Activated CD8-positive, alpha-beta memory T cell treated with anti-CD3 and anti-CD28 coated beads, Interleukin-2, amount 50 U/mL, for 1 hour (primary cell): ENCODE results near the gene CTF1.

Experiments
- DNase-seq: peaks from one replicate; pipeline ENCODE4 v3.0.0-alpha.2; 2020; ENCODE audit errors: extremely low read depth

Gene CTF1

GRCh38 chr16:30910427-30911029 lies 14.1 kb downstream of the CTF1 start:
- no peak for DNase-seq

GRCh38 chr16:30912794-30913412 lies 16.5 kb downstream of the CTF1 start:
- DNase-seq: no peak

- DNase-seq: no peak
Measured at GRCh38 chr16:30914830-30915229, 18.4 kb downstream of the CTF1 start.

- no peak for DNase-seq
Measured at GRCh38 chr16:30918614-30919013, 22.2 kb downstream of the CTF1 start.

- DNase-seq: no peak
Measured at GRCh38 chr16:30920891-30921290, 24.5 kb downstream of the CTF1 start.

- DNase-seq: no peak
Measured at GRCh38 chr16:30921459-30921747, 25.0 kb downstream of the CTF1 start.

- peak; percentile 65 for DNase-seq
Measured at GRCh38 chr16:30921748-30922419, 25.5 kb downstream of the CTF1 start.

- DNase-seq: peak; percentile 99
Measured at GRCh38 chr16:30922420-30922959, 26.1 kb downstream of the CTF1 start.

GRCh38 chr16:30922960-30923535 lies 26.6 kb downstream of the CTF1 start:
- DNase-seq: peak; percentile 84

- no peak for DNase-seq
Measured at GRCh38 chr16:30923554-30924075, 27.2 kb downstream of the CTF1 start, which contains the start of gene FBXL19. FBXL19 (plus strand) TSS chr16:30923572; CDS start chr16:30925755, 2,183 bp downstream.

GRCh38 chr16:30924076-30924912 lies 27.9 kb downstream of the CTF1 start:
- DNase-seq: no peak

GRCh38 chr16:30924913-30925631 lies 28.7 kb downstream of the CTF1 start:
- DNase-seq: no peak

- no peak for DNase-seq
Measured at GRCh38 chr16:30925632-30925987, 29.2 kb downstream of the CTF1 start.

- no peak for DNase-seq
Measured at GRCh38 chr16:30925995-30926811, 29.8 kb downstream of the CTF1 start.

- DNase-seq: no peak
Measured at GRCh38 chr16:30926937-30927788, 30.7 kb downstream of the CTF1 start.

GRCh38 chr16:30927789-30928378 lies 31.5 kb downstream of the CTF1 start:
- no peak for DNase-seq

- DNase-seq: no peak
Measured at GRCh38 chr16:30928390-30928789, 32.0 kb downstream of the CTF1 start.

GRCh38 chr16:30929167-30929566 lies 32.8 kb downstream of the CTF1 start:
- no peak for DNase-seq

- DNase-seq: no peak
Measured at GRCh38 chr16:30930160-30930571, 33.8 kb downstream of the CTF1 start.
